Skeletal muscle tissue (tissue), 4 donors: Measurements from ENCODE around the gene PAK3. TPM values are rescaled to one million over a fixed set of nuclear protein-coding genes. Genes with fewer than 3 reads are reported as not detected.

Source experiments
- H3K27ac ChIP-seq: one replicate; pipeline ENCODE4 v1.7.0; 2013; ENCODE audit warnings: mild to moderate bottlenecking, low read depth, low read length, inconsistent platforms
- H3K27me3 ChIP-seq, 3 donors: one replicate each; pipeline ENCODE4 v1.7.0; 2013; ENCODE audit warnings: low read length in 3 of 3; ENCODE audit not compliant: control insufficient read depth in 3 of 3, insufficient read depth in 3 of 3
- H3K36me3 ChIP-seq, 3 donors: one replicate each; pipeline ENCODE4 v1.7.0; 2013; ENCODE audit warnings: low read length in 3 of 3; ENCODE audit not compliant: control insufficient read depth in 3 of 3, insufficient read depth in 3 of 3
- H3K4me1 ChIP-seq, 3 donors: one replicate each; pipeline ENCODE4 v1.7.0; 2013; ENCODE audit warnings: low read length in 3 of 3, mild to moderate bottlenecking in 3 of 3; ENCODE audit not compliant: control insufficient read depth in 3 of 3, insufficient read depth in 3 of 3
- H3K4me3 ChIP-seq, 3 donors: one replicate each; pipeline ENCODE4 v1.7.0; 2013; ENCODE audit warnings: low read length in 3 of 3
- H3K9ac ChIP-seq, 3 donors: one replicate each; pipeline ENCODE4 v1.7.0; 2013; ENCODE audit warnings: low read length in 3 of 3, mild to moderate bottlenecking in 3 of 3, moderate library complexity in 2 of 3, low read depth in 1 of 3
- H3K9me3 ChIP-seq, 3 donors: one replicate each; pipeline ENCODE4 v1.7.0; 2013; ENCODE audit warnings: low read length in 3 of 3; ENCODE audit not compliant: control insufficient read depth in 3 of 3
- total RNA-seq: library from RNA; depleted of rRNA; stranded (reverse); fragments of >200 nt; gene quantifications from one replicate; pipeline ENCODE4 v1.2.3, GENCODE V29; 2014
- donor health status: Osteomylitis.

PAK3 gene
- total RNA-seq, 1 donor from 2014 or later, result 4.7 TPM

- Histone ChIP-seq H3K9me3 (no peaks in the 10 kb centered on the region), H3K27ac (no peak overlapping the region), H3K4me3 (no peak overlapping the region), H3K36me3 (no peaks in the 10 kb centered on the region), H3K9ac (no peak overlapping the region), H3K4me1 (no peaks in the 10 kb centered on the region), H3K27me3 (no peaks in the 10 kb centered on the region)
These were observed 120.4 kb downstream of the PAK3 start for GRCh38 chrX:111216293-111216801.

- Histone ChIP-seq H3K27ac (no peak overlapping the region), H3K36me3 (no peaks in the 10 kb centered on the region), H3K9me3 (no peaks in the 10 kb centered on the region), H3K4me3 (no peak overlapping the region), H3K4me1 (no peaks in the 10 kb centered on the region), H3K9ac (no peak overlapping the region), H3K27me3 (no peaks in the 10 kb centered on the region)
These were observed 148.3 kb downstream of the PAK3 start for GRCh38 chrX:111244235-111244750.

- no peaks in the 10 kb centered on the region for H3K9me3 ChIP-seq
- peaks cover 0 to 4% (median 0%) of the 10 kb centered on the region in 3 donors for H3K27me3 ChIP-seq
- H3K4me1 ChIP-seq, result no peaks in the 10 kb centered on the region
- H3K36me3 ChIP-seq, result no peaks in the 10 kb centered on the region
- H3K4me3 ChIP-seq, result no peak overlapping the region
- H3K27ac ChIP-seq, result no peak overlapping the region
- H3K9ac ChIP-seq, result no peak overlapping the region
These were observed 159.1 kb downstream of the PAK3 start for GRCh38 chrX:111254896-111255693.

- H3K4me1 ChIP-seq, result no peaks in the 10 kb centered on the region
- no peak overlapping the region for H3K9ac ChIP-seq
- H3K27me3 ChIP-seq, result no peaks in the 10 kb centered on the region
- no peaks in the 10 kb centered on the region for H3K36me3 ChIP-seq
- H3K9me3 ChIP-seq, result no peaks in the 10 kb centered on the region
- H3K4me3 ChIP-seq, result no peak overlapping the region
- no peak overlapping the region for H3K27ac ChIP-seq
These were observed 161.7 kb downstream of the PAK3 start for GRCh38 chrX:111257733-111258132.

GRCh38 chrX:111259559-111259958 lies 163.6 kb downstream of the PAK3 start:
- H3K27me3 ChIP-seq, result no peaks in the 10 kb centered on the region
- H3K4me3 ChIP-seq, result no peak overlapping the region
- H3K9ac ChIP-seq, result no peak overlapping the region
- no peak overlapping the region for H3K27ac ChIP-seq
- no peaks in the 10 kb centered on the region for H3K4me1 ChIP-seq
- no peaks in the 10 kb centered on the region for H3K9me3 ChIP-seq
- no peaks in the 10 kb centered on the region for H3K36me3 ChIP-seq

- H3K9ac ChIP-seq, result no peak overlapping the region
- no peak overlapping the region for H3K27ac ChIP-seq
- H3K4me1 ChIP-seq, result no peaks in the 10 kb centered on the region
- no peak overlapping the region for H3K4me3 ChIP-seq
- H3K27me3 ChIP-seq, result no peaks in the 10 kb centered on the region
- no peaks in the 10 kb centered on the region for H3K9me3 ChIP-seq
- no peaks in the 10 kb centered on the region for H3K36me3 ChIP-seq
These were observed 164.5 kb downstream of the PAK3 start for GRCh38 chrX:111260451-111260850.

- no peaks in the 10 kb centered on the region for H3K27me3 ChIP-seq
- H3K9me3 ChIP-seq, result no peaks in the 10 kb centered on the region
- H3K36me3 ChIP-seq, result no peaks in the 10 kb centered on the region
- no peak overlapping the region for H3K9ac ChIP-seq
- H3K27ac ChIP-seq, result no peak overlapping the region
- no peak overlapping the region for H3K4me3 ChIP-seq
- no peaks in the 10 kb centered on the region for H3K4me1 ChIP-seq
These were observed 166.1 kb downstream of the PAK3 start for GRCh38 chrX:111262086-111262485.

- no peaks in the 10 kb centered on the region for H3K36me3 ChIP-seq
- no peak overlapping the region for H3K4me3 ChIP-seq
- no peaks in the 10 kb centered on the region for H3K9me3 ChIP-seq
- no peaks in the 10 kb centered on the region for H3K4me1 ChIP-seq
- H3K9ac ChIP-seq, result no peak overlapping the region
- no peaks in the 10 kb centered on the region for H3K27me3 ChIP-seq
- H3K27ac ChIP-seq, result no peak overlapping the region
These were observed 168.4 kb downstream of the PAK3 start for GRCh38 chrX:111264385-111264784.

- Histone ChIP-seq H3K27me3 (no peaks in the 10 kb centered on the region), H3K9me3 (no peaks in the 10 kb centered on the region), H3K36me3 (no peaks in the 10 kb centered on the region), H3K4me1 (no peaks in the 10 kb centered on the region), H3K4me3 (no peak overlapping the region), H3K9ac (no peak overlapping the region), H3K27ac (no peak overlapping the region)
These were observed 169.5 kb downstream of the PAK3 start for GRCh38 chrX:111265486-111265885.

- Histone ChIP-seq H3K9me3 (no peaks in the 10 kb centered on the region), H3K4me1 (no peaks in the 10 kb centered on the region), H3K4me3 (no peak overlapping the region), H3K27ac (no peak overlapping the region), H3K36me3 (no peaks in the 10 kb centered on the region), H3K27me3 (peaks cover 0 to 3% (median 0%) of the 10 kb centered on the region in 3 donors), H3K9ac (no peak overlapping the region)
These were observed 172.5 kb downstream of the PAK3 start for GRCh38 chrX:111268506-111268905.
